Activated CD4-positive, alpha-beta T cell treated with anti-CD3 and anti-CD28 coated beads, Interleukin-2, amount 50 U/mL, for 1 hour (primary cell): ENCODE measurements around the gene ABCC5.
"Not testable (repeated sequence)": the region's sequence is repeated elsewhere in the genome, so short reads cannot be mapped to it uniquely, and the experiment has no call there.

Experiments used
- DNase-seq: peaks from one replicate; pipeline ENCODE4 v3.0.0-alpha.2; 2020

ABCC5 gene

GRCh38 chr3:183884097-183884426, 133.6 kb downstream of the ABCC5 start:
- DNase-seq: no peak

DNA sequence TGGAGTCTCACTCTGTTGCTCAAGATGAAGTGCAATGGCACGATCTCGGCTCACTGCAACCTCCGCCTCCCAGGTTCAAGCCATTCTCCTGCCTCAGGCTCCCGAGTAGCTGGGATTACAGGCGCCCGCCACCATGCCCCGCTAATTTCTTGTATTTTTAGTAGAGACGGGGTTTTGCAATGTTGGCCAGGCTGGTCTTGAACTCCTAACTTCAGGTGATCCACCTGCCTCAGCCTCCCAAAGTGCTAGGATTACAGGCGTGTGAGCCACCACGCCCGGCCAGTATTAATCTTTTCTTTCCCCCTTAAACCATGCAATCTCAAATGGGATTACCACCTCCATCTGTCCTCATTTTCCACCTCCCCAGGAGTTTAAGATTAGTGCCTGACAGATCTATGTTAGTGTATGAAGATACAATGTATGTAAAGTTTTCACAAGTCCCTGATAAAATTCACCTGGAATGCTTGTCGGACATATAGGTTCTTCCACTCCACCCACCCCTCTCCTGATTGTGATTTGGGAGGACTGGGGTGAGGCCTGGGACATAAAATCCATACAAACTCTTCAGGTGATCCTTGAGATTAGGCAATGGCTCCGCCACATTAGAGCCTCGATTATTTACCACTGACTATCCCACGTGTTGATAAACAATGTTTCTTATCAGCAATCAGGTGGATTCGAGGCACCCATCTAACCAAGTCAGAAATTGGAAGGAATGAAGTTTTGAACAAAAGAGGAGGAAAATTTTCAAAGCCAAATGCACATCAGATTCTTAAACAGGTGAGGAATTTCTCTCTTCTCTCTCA, 134.2 kb downstream of the ABCC5 start:
- no peak for DNase-seq

DNA sequence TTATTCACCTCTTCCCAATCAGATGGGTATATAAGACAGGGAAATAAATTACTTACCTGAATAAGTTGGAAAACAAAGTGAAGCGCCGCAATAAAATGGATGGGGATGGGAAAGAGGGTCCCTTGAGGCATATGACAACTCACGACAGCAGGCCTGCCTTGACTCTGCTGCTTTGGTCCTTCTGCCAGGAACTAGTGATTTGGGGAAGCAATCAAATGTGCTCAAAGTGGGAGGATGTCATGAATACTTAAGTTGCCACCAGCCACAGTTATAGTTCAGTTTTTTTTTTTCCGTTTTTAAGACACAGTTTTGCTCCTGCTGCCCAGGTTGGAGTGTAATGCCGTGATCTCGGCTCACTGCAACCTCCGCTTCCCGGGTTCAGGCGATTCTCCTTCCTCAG, 137.6 kb downstream of the ABCC5 start:
- DNase-seq: no peak

GRCh38 chr3:183879243-183879642, 138.4 kb downstream of the ABCC5 start:
- no peak for DNase-seq

- DNase-seq: no peak
Observed at GRCh38 chr3:183878071-183878470, 139.6 kb downstream of the ABCC5 start.

DNA sequence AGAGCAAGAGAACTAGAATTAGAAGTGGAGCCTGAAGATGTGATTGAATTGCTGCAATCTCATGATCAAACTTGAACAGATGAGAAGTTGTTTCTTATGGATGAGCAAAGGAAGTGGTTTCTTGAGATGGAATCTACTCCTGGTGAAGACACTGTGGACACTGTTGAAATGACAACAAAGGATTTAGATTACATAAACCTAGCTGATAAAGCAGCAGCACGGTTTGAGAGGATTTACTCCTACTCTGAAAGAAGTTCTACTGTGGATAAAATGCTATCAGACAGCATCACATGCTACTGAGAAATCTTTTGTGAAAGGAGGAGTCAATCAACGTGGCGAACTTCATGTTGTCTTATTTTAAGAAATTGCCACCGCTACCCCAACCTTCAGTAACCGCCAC, 140.5 kb downstream of the ABCC5 start:
- not testable (repeated sequence) for DNase-seq

DNA sequence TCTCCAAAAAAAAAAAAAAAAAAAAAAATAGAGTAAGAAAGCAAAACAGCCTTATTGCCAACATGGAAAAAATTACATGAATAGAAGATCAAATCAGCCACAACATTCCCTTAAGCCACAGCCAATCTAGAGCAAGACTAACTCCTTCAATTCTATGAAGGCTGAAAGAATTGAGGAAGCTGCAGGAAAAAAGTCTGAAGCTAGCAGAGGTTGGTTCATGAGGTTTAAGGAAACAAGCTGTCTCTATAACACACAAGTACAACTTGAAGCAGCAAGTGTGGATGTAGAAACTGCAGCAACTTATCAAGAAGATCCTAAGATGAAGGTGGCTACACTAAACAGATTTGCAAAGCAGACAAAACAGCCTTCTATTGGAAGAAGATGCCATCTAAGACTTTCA, 142.3 kb downstream of the ABCC5 start:
- DNase-seq: no peak

DNA sequence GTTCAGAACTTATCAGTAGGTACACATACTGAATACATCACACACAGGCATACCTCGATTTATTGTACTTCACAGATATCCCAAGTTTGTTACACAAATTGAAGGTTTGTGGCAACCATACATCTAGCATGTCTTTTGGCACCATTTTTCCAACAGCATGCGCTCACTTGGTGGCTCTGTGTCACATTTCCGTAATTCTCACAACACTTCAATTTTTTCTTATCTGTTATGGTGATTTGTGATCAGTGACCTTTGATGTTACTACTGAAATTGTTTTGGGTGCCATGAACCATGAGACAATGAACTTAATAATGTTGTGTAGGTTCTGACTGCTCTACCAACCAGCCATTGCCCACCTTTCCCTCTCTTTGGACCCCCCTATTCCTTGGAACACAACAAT, 143.8 kb downstream of the ABCC5 start:
- no peak for DNase-seq

- DNase-seq: no peak
Observed at GRCh38 chr3:183871541-183871940, 146.1 kb downstream of the ABCC5 start.

- no peak for DNase-seq
Observed at GRCh38 chr3:183870563-183870962, 147.1 kb downstream of the ABCC5 start.
